ENCODE data around the gene C5orf34.
"Not testable (repeated sequence)": the region's sequence is repeated elsewhere in the genome, so short reads cannot be mapped to it uniquely, and the experiment has no call there.

C5orf34 gene

GRCh38 chr5:43514816-43515677, at the start of gene C5orf34:
C5orf34 (minus strand) TSS chr5:43515148; CDS start chr5:43509339, 5,809 bp downstream.
- H3K4me3 Mint-ChIP-seq = peak within 1 kb of the TSS; percentile 85
- peaks cover 7% of the 10 kb centered on the region for H3K36me3 Mint-ChIP-seq (ENCODE audit: insufficient read depth)
- DNase-seq (ENCODE audit: low spot score in 2 of 2) (peak; percentile 83 to 94), ATAC-seq (replicated peaks; ENCODE audit: extremely low read depth, poor library complexity, severe bottlenecking) (peak; percentile 92)
- peaks cover 19% of the 10 kb centered on the region for H3K4me1 Mint-ChIP-seq
- no peaks in the 10 kb centered on the region for H3K27me3 Mint-ChIP-seq
- H3K9me3 Mint-ChIP-seq = no peaks in the 10 kb centered on the region
- H3K27ac Mint-ChIP-seq (ENCODE audit: low read depth) = peak within 1 kb of the TSS; percentile 90

- no peak overlapping the region for H3K4me3 Mint-ChIP-seq
- no peaks in the 10 kb centered on the region for H3K36me3 Mint-ChIP-seq (ENCODE audit: insufficient read depth)
- no peak for DNase-seq (ENCODE audit: low spot score in 2 of 2)
- ATAC-seq (replicated peaks; ENCODE audit: extremely low read depth, poor library complexity, severe bottlenecking) = no peak
- H3K4me1 Mint-ChIP-seq = no peaks in the 10 kb centered on the region
- no peak overlapping the region for H3K27ac Mint-ChIP-seq (ENCODE audit: low read depth)
- no peaks in the 10 kb centered on the region for H3K9me3 Mint-ChIP-seq
- H3K27me3 Mint-ChIP-seq = peaks cover 8% of the 10 kb centered on the region
Measured at GRCh38 chr5:43564289-43564850, 49.4 kb upstream of the C5orf34 start.

GRCh38 chr5:43563321-43563720, 48.4 kb upstream of the C5orf34 start:
- H3K9me3 Mint-ChIP-seq = no peaks in the 10 kb centered on the region
- H3K27ac Mint-ChIP-seq (ENCODE audit: low read depth) = no peak overlapping the region
- H3K27me3 Mint-ChIP-seq = peaks cover 8% of the 10 kb centered on the region
- no peak overlapping the region for H3K4me3 Mint-ChIP-seq
- H3K4me1 Mint-ChIP-seq = no peaks in the 10 kb centered on the region
- H3K36me3 Mint-ChIP-seq (ENCODE audit: insufficient read depth) = no peaks in the 10 kb centered on the region
- DNase-seq (ENCODE audit: low spot score in 2 of 2) (no peak), ATAC-seq (replicated peaks; ENCODE audit: extremely low read depth, poor library complexity, severe bottlenecking) (no peak)

GRCh38 chr5:43561356-43561755, 46.4 kb upstream of the C5orf34 start:
- Mint-ChIP-seq H3K27ac (ENCODE audit: low read depth) (no peak overlapping the region), H3K36me3 (ENCODE audit: insufficient read depth) (peaks cover 5% of the 10 kb centered on the region), H3K4me3 (no peak overlapping the region), H3K27me3 (peaks cover 2% of the 10 kb centered on the region), H3K4me1 (peaks cover 7% of the 10 kb centered on the region), H3K9me3 (no peaks in the 10 kb centered on the region)
- no peak for DNase-seq (ENCODE audit: low spot score in 2 of 2)
- ATAC-seq (replicated peaks; ENCODE audit: extremely low read depth, poor library complexity, severe bottlenecking) = no peak

GRCh38 chr5:43560128-43560527, 45.2 kb upstream of the C5orf34 start:
- DNase-seq (ENCODE audit: low spot score in 2 of 2) = no peak
- H3K27ac Mint-ChIP-seq (ENCODE audit: low read depth) = no peak overlapping the region
- no peak overlapping the region for H3K4me3 Mint-ChIP-seq

GRCh38 chr5:43556857-43557542, 42.1 kb upstream of the C5orf34 start, which contains the start of gene PAIP1:
PAIP1 (minus strand) TSS chr5:43557077; CDS start chr5:43556846, 231 bp downstream.
- H3K4me3 Mint-ChIP-seq = peak within 1 kb of the TSS; percentile 87
- H3K27ac Mint-ChIP-seq (ENCODE audit: low read depth) = peak within 1 kb of the TSS; percentile 95
- H3K9me3 Mint-ChIP-seq = no peaks in the 10 kb centered on the region
- peaks cover 14% of the 10 kb centered on the region for H3K4me1 Mint-ChIP-seq
- no peaks in the 10 kb centered on the region for H3K27me3 Mint-ChIP-seq
- H3K36me3 Mint-ChIP-seq (ENCODE audit: insufficient read depth) = peaks cover 12% of the 10 kb centered on the region
- ATAC-seq (replicated peaks; ENCODE audit: extremely low read depth, poor library complexity, severe bottlenecking) = peak; percentile 75
- DNase-seq (ENCODE audit: low spot score in 2 of 2) = peak; percentile 64 to 80

More at GRCh38 chr5:43560128-43560527, 45.2 kb upstream of the C5orf34 start:
- H3K4me1 Mint-ChIP-seq = peaks cover 10% of the 10 kb centered on the region
- peaks cover 12% of the 10 kb centered on the region for H3K36me3 Mint-ChIP-seq (ENCODE audit: insufficient read depth)
- no peak for ATAC-seq (replicated peaks; ENCODE audit: extremely low read depth, poor library complexity, severe bottlenecking)
- no peaks in the 10 kb centered on the region for H3K27me3 Mint-ChIP-seq
- no peaks in the 10 kb centered on the region for H3K9me3 Mint-ChIP-seq

- Mint-ChIP-seq H3K27ac (ENCODE audit: low read depth) (peak overlapping the region; percentile 95), H3K36me3 (ENCODE audit: insufficient read depth) (peaks cover 12% of the 10 kb centered on the region), H3K4me1 (peaks cover 14% of the 10 kb centered on the region), H3K4me3 (peak overlapping the region; percentile 87)
- not testable (repeated sequence) for DNase-seq (ENCODE audit: low spot score in 2 of 2); H3K9me3 Mint-ChIP-seq; H3K27me3 Mint-ChIP-seq
- ATAC-seq (replicated peaks; ENCODE audit: extremely low read depth, poor library complexity, severe bottlenecking) = peak; percentile 33
Measured at GRCh38 chr5:43556607-43556856, 41.6 kb upstream of the C5orf34 start.

GRCh38 chr5:43555895-43556606, 41.1 kb upstream of the C5orf34 start:
- DNase-seq (ENCODE audit: low spot score in 2 of 2) = peak; percentile 9 to 30
- ATAC-seq (replicated peaks; ENCODE audit: extremely low read depth, poor library complexity, severe bottlenecking) = no peak
- H3K9me3 Mint-ChIP-seq = no peaks in the 10 kb centered on the region
- H3K36me3 Mint-ChIP-seq (ENCODE audit: insufficient read depth) = peaks cover 13% of the 10 kb centered on the region
- peak overlapping the region; percentile 82 for H3K27ac Mint-ChIP-seq (ENCODE audit: low read depth)
- peak overlapping the region; percentile 87 for H3K4me3 Mint-ChIP-seq
- no peaks in the 10 kb centered on the region for H3K27me3 Mint-ChIP-seq
- peaks cover 15% of the 10 kb centered on the region for H3K4me1 Mint-ChIP-seq

GRCh38 chr5:43554497-43554896, 39.5 kb upstream of the C5orf34 start:
- H3K27me3 Mint-ChIP-seq = no peaks in the 10 kb centered on the region
- peaks cover 16% of the 10 kb centered on the region for H3K36me3 Mint-ChIP-seq (ENCODE audit: insufficient read depth)
- ATAC-seq (replicated peaks; ENCODE audit: extremely low read depth, poor library complexity, severe bottlenecking) (no peak), DNase-seq (ENCODE audit: low spot score in 2 of 2) (no peak)
- peaks cover 24% of the 10 kb centered on the region for H3K4me1 Mint-ChIP-seq
- H3K4me3 Mint-ChIP-seq = no peak overlapping the region
- no peaks in the 10 kb centered on the region for H3K9me3 Mint-ChIP-seq
- H3K27ac Mint-ChIP-seq (ENCODE audit: low read depth) = no peak overlapping the region

- Mint-ChIP-seq H3K27me3 (no peaks in the 10 kb centered on the region), H3K4me1 (peaks cover 28% of the 10 kb centered on the region)
Measured at GRCh38 chr5:43553381-43553780, 38.4 kb upstream of the C5orf34 start.

GRCh38 chr5:43551731-43552130, 36.8 kb upstream of the C5orf34 start:
- no peaks in the 10 kb centered on the region for H3K9me3 Mint-ChIP-seq
- peaks cover 21% of the 10 kb centered on the region for H3K36me3 Mint-ChIP-seq (ENCODE audit: insufficient read depth)
- DNase-seq (ENCODE audit: low spot score in 2 of 2) (no peak), ATAC-seq (replicated peaks; ENCODE audit: extremely low read depth, poor library complexity, severe bottlenecking) (no peak)
- peaks cover 21% of the 10 kb centered on the region for H3K4me1 Mint-ChIP-seq
- no peak overlapping the region for H3K27ac Mint-ChIP-seq (ENCODE audit: low read depth)
- no peaks in the 10 kb centered on the region for H3K27me3 Mint-ChIP-seq
- H3K4me3 Mint-ChIP-seq = no peak overlapping the region

More at GRCh38 chr5:43553381-43553780, 38.4 kb upstream of the C5orf34 start:
- Mint-ChIP-seq H3K36me3 (ENCODE audit: insufficient read depth) (peaks cover 17% of the 10 kb centered on the region), H3K27ac (ENCODE audit: low read depth) (no peak overlapping the region), H3K4me3 (no peak overlapping the region), H3K9me3 (no peaks in the 10 kb centered on the region)
- DNase-seq (ENCODE audit: low spot score in 2 of 2) (no peak), ATAC-seq (replicated peaks; ENCODE audit: extremely low read depth, poor library complexity, severe bottlenecking) (no peak)

- H3K27ac Mint-ChIP-seq (ENCODE audit: low read depth); H3K4me3 Mint-ChIP-seq; ATAC-seq (replicated peaks; ENCODE audit: extremely low read depth, poor library complexity, severe bottlenecking); H3K27me3 Mint-ChIP-seq; H3K9me3 Mint-ChIP-seq; DNase-seq (ENCODE audit: low spot score in 2 of 2): not testable (repeated sequence)
- H3K4me1 Mint-ChIP-seq = peaks cover 24% of the 10 kb centered on the region
- H3K36me3 Mint-ChIP-seq (ENCODE audit: insufficient read depth) = peaks cover 34% of the 10 kb centered on the region
Measured at GRCh38 chr5:43549272-43549671, 34.3 kb upstream of the C5orf34 start.

Data from central memory CD8-positive, alpha-beta T cell (primary cell).